Calu3 (cell line): ENCODE data around the gene ACOXL. TPM values are rescaled to one million over a fixed set of nuclear protein-coding genes. Genes with fewer than 3 reads are reported as not detected.

Experiments
- BruUV-seq: library from RNA; stranded (reverse); fragments of 400-500 nt; replicated peaks from 2 replicates; lab custom pipeline; 2021; lab: Mats Ljungman, UMichigan
- CTCF ChIA-PET: fragments of 300-600 bp; sonication (Branson Sonifier 250); formaldehyde crosslinking; loops from one replicate; lab custom pipeline; 2022; ENCODE audit warnings: antibody characterized with exemption; lab: Charles Lee
- DNase-seq: peaks from one replicate; pipeline ENCODE4 v3.0.0; 2022
- H3K27ac Mint-ChIP-seq: one replicate; pipeline ENCODE4 v1.8.0; 2022; ENCODE audit warnings: mixed read lengths; ENCODE audit not compliant: unreplicated experiment
- H3K27me3 Mint-ChIP-seq: one replicate; pipeline ENCODE4 v1.8.0; 2022; ENCODE audit warnings: mixed read lengths; ENCODE audit not compliant: unreplicated experiment
- H3K36me3 Mint-ChIP-seq: one replicate; pipeline ENCODE4 v1.8.0; 2022; ENCODE audit warnings: mild to moderate bottlenecking, moderate library complexity, mixed read lengths; ENCODE audit not compliant: insufficient read depth, unreplicated experiment
- H3K4me1 Mint-ChIP-seq: one replicate; pipeline ENCODE4 v1.8.0; 2022; ENCODE audit warnings: mild to moderate bottlenecking, low read depth, mixed read lengths; ENCODE audit not compliant: unreplicated experiment
- H3K4me3 Mint-ChIP-seq: one replicate; pipeline ENCODE4 v1.8.0; 2022; ENCODE audit warnings: mild to moderate bottlenecking, low read depth, moderate library complexity, mixed read lengths; ENCODE audit not compliant: unreplicated experiment
- H3K9me3 Mint-ChIP-seq: one replicate; pipeline ENCODE4 v1.8.0; 2022; ENCODE audit warnings: low read depth, mixed read lengths; ENCODE audit not compliant: unreplicated experiment
- intact Hi-C: fragments of 100-400 bp; cut with micrococcal nuclease; formaldehyde crosslinking; loops from one replicate; pipeline ENCODE4 v1.10.0; 2022; ENCODE audit not compliant: unreplicated experiment
- total RNA-seq: library from RNA; stranded (reverse); gene quantifications from 2 replicates; pipeline ENCODE4 v1.2.3, GENCODE V29; 2022
- TF ChIP-seq, protein P1 (sequence below): fragments of 200-600 bp; IDR thresholded peaks from one replicate; pipeline ENCODE4 v1.8.0; 2022; ENCODE audit warnings: antibody characterized with exemption; ENCODE audit not compliant: unreplicated experiment

ACOXL gene
- total RNA-seq, 1 experiment from 2014 or later = 2.7 TPM

DNA sequence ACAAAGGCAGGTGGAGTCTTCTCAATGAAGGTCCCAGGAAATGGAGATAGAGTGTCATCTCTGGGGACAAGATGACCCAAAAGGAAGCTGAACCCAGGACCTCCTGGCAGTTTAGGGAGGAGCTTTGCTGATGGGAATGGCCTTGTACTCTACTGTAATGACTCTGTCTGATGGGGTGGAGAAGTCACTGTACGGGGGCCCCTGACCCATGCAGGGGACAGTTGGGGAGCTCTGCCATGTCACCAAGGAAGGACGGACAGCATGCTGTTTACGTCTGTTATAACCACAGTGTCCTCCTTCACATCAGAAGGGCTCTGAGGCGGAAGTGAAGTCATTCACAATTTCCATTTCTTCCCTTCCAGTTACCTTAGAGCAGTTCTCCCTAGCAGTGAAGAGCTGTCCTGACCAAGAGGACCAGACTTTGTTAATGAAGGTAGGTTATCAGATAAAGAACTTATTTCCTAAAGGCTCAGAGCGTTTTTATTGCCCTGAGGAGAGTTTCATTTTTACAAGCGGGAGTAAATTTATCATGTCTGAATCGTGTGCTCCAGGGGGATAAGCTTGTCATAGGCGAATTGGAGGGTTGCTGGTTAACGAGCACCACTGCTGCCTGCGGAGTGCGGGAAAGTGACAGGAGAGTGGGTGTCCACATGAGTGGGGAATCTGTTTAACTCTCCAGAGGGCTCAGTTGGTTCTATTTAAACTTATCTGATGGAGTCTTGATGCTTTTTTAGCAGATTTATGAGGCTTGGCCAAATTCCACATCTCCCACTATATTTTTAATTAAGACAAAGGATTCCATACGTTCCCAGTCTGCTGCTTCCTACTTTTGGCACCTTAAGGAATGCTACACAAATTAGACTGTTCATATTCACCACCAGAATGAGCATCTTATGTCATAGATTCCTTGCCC is 316.7 kb downstream of the ACOXL start:
- Mint-ChIP-seq H3K9me3 (peaks cover 3% of the 10 kb centered on the region), H3K27ac (no peak overlapping the region), H3K27me3 (no peaks in the 10 kb centered on the region), H3K4me1 (no peaks in the 10 kb centered on the region), H3K4me3 (no peak overlapping the region), H3K36me3 (no peaks in the 10 kb centered on the region)
- intact Hi-C loops = no loop called here
- TF ChIP-seq, protein P1, sequence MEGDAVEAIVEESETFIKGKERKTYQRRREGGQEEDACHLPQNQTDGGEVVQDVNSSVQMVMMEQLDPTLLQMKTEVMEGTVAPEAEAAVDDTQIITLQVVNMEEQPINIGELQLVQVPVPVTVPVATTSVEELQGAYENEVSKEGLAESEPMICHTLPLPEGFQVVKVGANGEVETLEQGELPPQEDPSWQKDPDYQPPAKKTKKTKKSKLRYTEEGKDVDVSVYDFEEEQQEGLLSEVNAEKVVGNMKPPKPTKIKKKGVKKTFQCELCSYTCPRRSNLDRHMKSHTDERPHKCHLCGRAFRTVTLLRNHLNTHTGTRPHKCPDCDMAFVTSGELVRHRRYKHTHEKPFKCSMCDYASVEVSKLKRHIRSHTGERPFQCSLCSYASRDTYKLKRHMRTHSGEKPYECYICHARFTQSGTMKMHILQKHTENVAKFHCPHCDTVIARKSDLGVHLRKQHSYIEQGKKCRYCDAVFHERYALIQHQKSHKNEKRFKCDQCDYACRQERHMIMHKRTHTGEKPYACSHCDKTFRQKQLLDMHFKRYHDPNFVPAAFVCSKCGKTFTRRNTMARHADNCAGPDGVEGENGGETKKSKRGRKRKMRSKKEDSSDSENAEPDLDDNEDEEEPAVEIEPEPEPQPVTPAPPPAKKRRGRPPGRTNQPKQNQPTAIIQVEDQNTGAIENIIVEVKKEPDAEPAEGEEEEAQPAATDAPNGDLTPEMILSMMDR = no peak
- CTCF ChIA-PET = interaction anchor here (0.7 kb wide), 1 partner anchor 44 kb away, joined by 3 read pairs; no protein-coding TSS in a partner anchor
- no peak for DNase-seq
- BruUV-seq = no TSS peak

DNA sequence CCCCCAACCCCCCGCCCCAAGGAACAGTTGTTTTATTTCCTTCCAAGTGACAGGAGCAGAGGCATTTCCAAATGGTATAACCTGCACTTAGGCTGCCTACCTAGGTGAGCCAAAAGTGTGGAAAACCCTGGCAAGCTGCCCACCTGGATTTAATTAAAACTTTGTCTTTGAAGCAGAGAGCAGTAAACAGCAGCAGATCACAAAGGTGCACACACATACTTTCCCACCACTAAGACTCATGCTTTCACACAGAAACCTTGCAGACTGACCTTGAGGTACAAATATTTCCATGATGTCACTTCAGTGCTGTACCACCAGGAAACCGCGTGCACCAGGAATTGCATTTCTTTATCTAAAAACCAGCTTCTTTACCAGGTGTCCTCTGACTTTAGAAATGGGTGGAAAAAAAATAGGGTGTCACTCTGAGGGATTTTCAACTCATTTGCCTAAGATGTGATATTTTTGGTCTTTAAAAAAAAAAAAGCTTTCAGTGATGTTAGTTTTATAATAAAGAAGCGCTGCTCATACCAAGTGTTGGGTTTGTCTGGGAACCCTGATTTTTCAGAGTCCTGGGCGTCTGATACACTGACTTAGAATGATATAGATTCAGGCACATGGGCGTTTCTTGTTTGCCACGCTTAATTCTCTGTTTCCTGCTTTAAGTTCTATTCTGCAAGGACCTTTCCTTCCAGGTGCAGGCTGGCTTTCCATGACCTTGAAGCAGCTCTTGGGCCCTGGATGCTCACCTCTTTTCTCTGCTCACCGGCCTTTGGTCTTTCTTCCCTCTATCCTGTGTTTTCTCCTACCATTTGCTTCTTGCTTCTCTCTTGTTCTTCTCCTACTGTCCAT is 317.6 kb downstream of the ACOXL start:
- no peaks in the 10 kb centered on the region for H3K36me3 Mint-ChIP-seq
- no TSS peak for BruUV-seq
- peaks cover 3% of the 10 kb centered on the region for H3K9me3 Mint-ChIP-seq
- peaks cover 2% of the 10 kb centered on the region for H3K4me1 Mint-ChIP-seq
- TF ChIP-seq, protein P1 = no peak
- CTCF ChIA-PET = interaction anchor here (0.7 kb wide), 1 partner anchor 44 kb away, joined by 3 read pairs; no protein-coding TSS in a partner anchor
- intact Hi-C loops = no loop called here
- no peaks in the 10 kb centered on the region for H3K27me3 Mint-ChIP-seq
- no peak overlapping the region for H3K4me3 Mint-ChIP-seq
- H3K27ac Mint-ChIP-seq = no peak overlapping the region
- DNase-seq = no peak

DNA sequence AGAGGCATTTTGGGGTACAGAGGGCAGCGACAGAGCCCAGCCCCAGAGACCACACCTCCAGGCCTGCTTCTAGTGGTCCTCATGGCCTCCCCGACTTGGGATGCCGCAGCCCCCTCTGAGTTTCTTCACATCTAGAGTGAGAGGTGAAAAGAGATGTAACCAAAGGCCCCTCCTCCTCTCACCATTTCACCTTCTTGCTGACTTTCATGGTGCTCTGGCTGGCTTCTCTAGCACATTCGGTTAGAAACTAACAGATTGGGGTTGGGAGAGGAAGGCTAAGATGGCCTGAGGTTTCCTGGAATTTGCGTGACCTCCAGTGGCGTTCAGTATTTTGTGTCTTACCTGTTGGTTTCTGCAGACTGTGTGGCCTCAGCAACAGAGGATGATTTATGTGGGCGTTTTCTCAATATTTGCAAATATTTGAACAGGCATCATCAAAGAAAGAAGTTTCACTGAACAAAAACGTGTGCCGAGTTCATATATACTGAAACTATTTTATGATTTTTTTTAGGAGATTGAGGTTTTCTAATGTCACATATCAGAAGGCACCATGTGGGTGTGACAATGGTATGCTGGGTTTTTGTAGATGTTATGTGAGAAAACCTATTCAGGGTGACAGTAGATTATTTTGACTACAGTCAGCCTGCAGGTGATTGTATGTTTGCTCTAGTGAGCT is 318.5 kb downstream of the ACOXL start:
- CTCF ChIA-PET = no interaction called here
- Mint-ChIP-seq H3K27me3 (no peaks in the 10 kb centered on the region), H3K4me1 (peaks cover 9% of the 10 kb centered on the region), H3K27ac (no peak overlapping the region), H3K9me3 (peaks cover 3% of the 10 kb centered on the region), H3K36me3 (no peaks in the 10 kb centered on the region), H3K4me3 (no peak overlapping the region)
- BruUV-seq = no TSS peak
- no peak for DNase-seq
- TF ChIP-seq, protein P1 = no peak
- intact Hi-C loops = no loop called here

DNA sequence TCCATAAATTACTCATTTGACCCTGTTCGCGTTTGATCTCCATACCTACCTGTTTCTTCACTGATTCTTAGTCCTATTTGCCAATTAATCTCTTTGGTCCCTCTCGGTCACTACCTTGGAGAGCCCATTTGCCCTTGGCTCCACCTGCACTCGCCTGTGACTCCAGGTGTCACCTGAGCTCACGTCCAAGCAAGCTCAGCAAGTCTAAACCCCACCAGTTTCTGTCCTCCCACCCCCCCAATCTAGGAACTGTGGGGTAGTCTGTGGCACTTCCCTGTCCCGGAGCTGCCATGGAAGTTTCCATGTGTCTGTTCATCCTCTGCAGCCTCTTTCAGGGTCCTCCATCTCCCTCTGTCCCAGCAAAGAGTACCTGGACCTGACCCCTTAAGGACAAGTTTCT is 320.2 kb downstream of the ACOXL start:
- intact Hi-C loops = no loop called here
- H3K4me1 Mint-ChIP-seq = peaks cover 9% of the 10 kb centered on the region
- no peak overlapping the region for H3K27ac Mint-ChIP-seq
- H3K9me3 Mint-ChIP-seq = no peaks in the 10 kb centered on the region
- CTCF ChIA-PET = no interaction called here
- no peak overlapping the region for H3K4me3 Mint-ChIP-seq
- DNase-seq = no peak
- H3K27me3 Mint-ChIP-seq = peaks cover 4% of the 10 kb centered on the region
- H3K36me3 Mint-ChIP-seq = no peaks in the 10 kb centered on the region
- BruUV-seq = no TSS peak
- TF ChIP-seq, protein P1 = no peak
